AG09319 (cell line): ENCODE measurements around the gene CBL.

Experiments
- DNase-seq: peaks from one replicate; pipeline ENCODE4 v3.0.0-alpha.2; 2010; ENCODE audit warnings: low read depth; ENCODE audit errors: extremely low read depth
- CTCF ChIP-seq: IDR thresholded peaks from 2 replicates; pipeline ENCODE4 v1.5.1; 2011; ENCODE audit warnings: low read depth, mild to moderate bottlenecking, inconsistent platforms, low read length, moderate library complexity

Gene CBL

GRCh38 chr11:119337581-119338317, 131.6 kb downstream of the CBL start:
- DNase-seq, result no peak
- no peak for TF ChIP-seq CTCF

GRCh38 chr11:119338318-119338890, 132.3 kb downstream of the CBL start:
- no peak for DNase-seq
- peak; percentile 89 for TF ChIP-seq CTCF

GRCh38 chr11:119338965-119339588, 132.9 kb downstream of the CBL start:
- TF ChIP-seq CTCF, result no peak
- DNase-seq, result no peak

- TF ChIP-seq CTCF, result peak; percentile 69
- no peak for DNase-seq
Observed at GRCh38 chr11:119339589-119340334, 133.6 kb downstream of the CBL start.

GRCh38 chr11:119340335-119341221, 134.4 kb downstream of the CBL start, which contains the start of gene C1QTNF5:
Gene C1QTNF5 (minus strand): TSS chr11:119340883. CDS start chr11:119340397, 486 bp downstream.
- no peak; the same call in none of the 2 replicates for TF ChIP-seq CTCF
- no peak for DNase-seq

GRCh38 chr11:119341222-119342022, 135.3 kb downstream of the CBL start:
- no peak for DNase-seq
- no peak for TF ChIP-seq CTCF
